HG02840 (cell line): ENCODE data around the gene NCR3LG1.

Experiments used
- ATAC-seq: cut with Tn5 transposase; IDR thresholded peaks from one replicate; pipeline ENCODE4 v1.9.1; 2021; ENCODE audit warnings: mild to moderate bottlenecking, moderate library complexity, moderate number of reproducible peaks; ENCODE audit not compliant: unreplicated experiment, low FRiP score

The NCR3LG1 gene

GRCh38 chr11:17391493-17392355 lies 40.1 kb downstream of the NCR3LG1 start:
- no peak for ATAC-seq

GRCh38 chr11:17392872-17393271 lies 41.3 kb downstream of the NCR3LG1 start:
- no peak for ATAC-seq

GRCh38 chr11:17393472-17393871 lies 41.9 kb downstream of the NCR3LG1 start:
- no peak for ATAC-seq

- no peak for ATAC-seq
Observed at GRCh38 chr11:17394743-17395390, 43.3 kb downstream of the NCR3LG1 start.

- ATAC-seq = no peak
Observed at GRCh38 chr11:17395554-17395961, 44.0 kb downstream of the NCR3LG1 start.

- ATAC-seq = no peak
Observed at GRCh38 chr11:17395978-17396377, 44.4 kb downstream of the NCR3LG1 start.

GRCh38 chr11:17396598-17397310 lies 45.2 kb downstream of the NCR3LG1 start:
- ATAC-seq = no peak

GRCh38 chr11:17397311-17398002 lies 45.9 kb downstream of the NCR3LG1 start:
- no peak for ATAC-seq

- no peak for ATAC-seq
Observed at GRCh38 chr11:17399236-17399635, 47.6 kb downstream of the NCR3LG1 start.

- no peak for ATAC-seq
Observed at GRCh38 chr11:17400048-17400775, 48.6 kb downstream of the NCR3LG1 start.

- ATAC-seq = no peak
Observed at GRCh38 chr11:17401316-17401715, 49.7 kb downstream of the NCR3LG1 start.

- no peak for ATAC-seq
Observed at GRCh38 chr11:17401841-17402240, 50.2 kb downstream of the NCR3LG1 start.

GRCh38 chr11:17402486-17402885 lies 50.9 kb downstream of the NCR3LG1 start:
- ATAC-seq = no peak

- no peak for ATAC-seq
Observed at GRCh38 chr11:17403980-17404759, 52.6 kb downstream of the NCR3LG1 start.

GRCh38 chr11:17405232-17406005 lies 53.8 kb downstream of the NCR3LG1 start:
- no peak for ATAC-seq

GRCh38 chr11:17406082-17406817 lies 54.6 kb downstream of the NCR3LG1 start:
- no peak for ATAC-seq

- ATAC-seq = no peak
Observed at GRCh38 chr11:17406818-17407149, 55.2 kb downstream of the NCR3LG1 start.

- no peak for ATAC-seq
Observed at GRCh38 chr11:17407575-17407974, 56.0 kb downstream of the NCR3LG1 start.
